OCI-LY1 (cell line): ENCODE measurements around the gene POLE.

Source experiments
- H2AFZ ChIP-seq: fragments of 200-600 bp; sonication (generic), shearing (Covaris generic); 2 replicates; pipeline ENCODE4 v1.6.0; 2014; ENCODE audit warnings: antibody characterized with exemption, mild to moderate bottlenecking, low read length
- H3F3A ChIP-seq: fragments of 200-600 bp; sonication (generic), shearing (Covaris generic); 2 replicates; pipeline ENCODE4 v1.6.0; 2014; ENCODE audit warnings: mild to moderate bottlenecking, antibody characterized with exemption, low read length, moderate library complexity; ENCODE audit not compliant: insufficient read depth
- H3K27ac ChIP-seq: fragments of 200-600 bp; sonication (generic); 2 replicates; pipeline ENCODE4 v1.5.1; 2014; ENCODE audit warnings: low read length, mixed run types, mild to moderate bottlenecking, low read depth; ENCODE audit not compliant: poor library complexity, severe bottlenecking
- H3K27me3 ChIP-seq: fragments of 200-600 bp; sonication (generic); 2 replicates; pipeline ENCODE4 v1.6.0; 2014; ENCODE audit warnings: antibody characterized with exemption, mild to moderate bottlenecking, low read length, moderate library complexity; ENCODE audit not compliant: insufficient read depth
- H3K36me3 ChIP-seq: fragments of 200-600 bp; sonication (generic); 2 replicates; pipeline ENCODE4 v1.6.1; 2014; ENCODE audit warnings: mild to moderate bottlenecking, antibody characterized with exemption, low read length, moderate library complexity, mixed read lengths; ENCODE audit not compliant: insufficient read depth
- H3K4me1 ChIP-seq: fragments of 200-600 bp; sonication (generic); 2 replicates; pipeline ENCODE4 v1.5.1; 2014; ENCODE audit warnings: mild to moderate bottlenecking, low read length, moderate library complexity; ENCODE audit not compliant: insufficient read depth, severe bottlenecking
- H3K4me2 ChIP-seq: fragments of 200-600 bp; sonication (generic), shearing (Covaris generic); 2 replicates; pipeline ENCODE4 v1.6.1; 2014; ENCODE audit warnings: low read length
- H3K4me3 ChIP-seq: fragments of 200-600 bp; sonication (generic); 2 replicates; pipeline ENCODE4 v1.5.1; 2014; ENCODE audit warnings: low read length, low read depth, mild to moderate bottlenecking, mixed read lengths; ENCODE audit not compliant: poor library complexity, severe bottlenecking
- H3K79me2 ChIP-seq: fragments of 200-600 bp; shearing (Covaris generic); 2 replicates; pipeline ENCODE4 v1.6.1; 2016; ENCODE audit warnings: mixed run types, low read length, mixed read lengths; ENCODE audit not compliant: insufficient read depth
- H3K9ac ChIP-seq: fragments of 200-600 bp; sonication (generic), shearing (Covaris generic); 2 replicates; pipeline ENCODE4 v1.6.1; 2014; ENCODE audit warnings: mild to moderate bottlenecking, low read length, mixed read lengths
- H3K9me2 ChIP-seq: fragments of 200-600 bp; sonication (generic), shearing (Covaris generic); 2 replicates; pipeline ENCODE4 v1.6.1; 2014; ENCODE audit warnings: low read depth, mild to moderate bottlenecking, low read length, mixed read lengths
- H3K9me3 ChIP-seq: fragments of 200-600 bp; shearing (Covaris generic); 2 replicates; pipeline ENCODE4 v1.6.1; 2014; ENCODE audit warnings: low read length, mixed read lengths
- H4K20me1 ChIP-seq: fragments of 200-600 bp; sonication (generic), shearing (Covaris generic); 2 replicates; pipeline ENCODE4 v1.6.0; 2016; ENCODE audit warnings: mild to moderate bottlenecking, low read length; ENCODE audit not compliant: insufficient read depth
- EZH2 ChIP-seq: fragments of 200-600 bp; sonication (generic), shearing (Covaris generic); IDR thresholded peaks from 2 replicates; pipeline ENCODE4 v1.8.0; 2017; ENCODE audit warnings: borderline replicate concordance, mixed run types, mild to moderate bottlenecking, antibody characterized with exemption, low read length, moderate library complexity, mixed read lengths
- TF ChIP-seq, protein P1 (sequence below): fragments of 200-600 bp; sonication (generic), shearing (Covaris generic); IDR thresholded peaks from 2 replicates; pipeline ENCODE4 v1.5.1; 2017; ENCODE audit warnings: mild to moderate bottlenecking, antibody characterized with exemption, low read length, moderate library complexity, mixed read lengths

POLE gene

DNA sequence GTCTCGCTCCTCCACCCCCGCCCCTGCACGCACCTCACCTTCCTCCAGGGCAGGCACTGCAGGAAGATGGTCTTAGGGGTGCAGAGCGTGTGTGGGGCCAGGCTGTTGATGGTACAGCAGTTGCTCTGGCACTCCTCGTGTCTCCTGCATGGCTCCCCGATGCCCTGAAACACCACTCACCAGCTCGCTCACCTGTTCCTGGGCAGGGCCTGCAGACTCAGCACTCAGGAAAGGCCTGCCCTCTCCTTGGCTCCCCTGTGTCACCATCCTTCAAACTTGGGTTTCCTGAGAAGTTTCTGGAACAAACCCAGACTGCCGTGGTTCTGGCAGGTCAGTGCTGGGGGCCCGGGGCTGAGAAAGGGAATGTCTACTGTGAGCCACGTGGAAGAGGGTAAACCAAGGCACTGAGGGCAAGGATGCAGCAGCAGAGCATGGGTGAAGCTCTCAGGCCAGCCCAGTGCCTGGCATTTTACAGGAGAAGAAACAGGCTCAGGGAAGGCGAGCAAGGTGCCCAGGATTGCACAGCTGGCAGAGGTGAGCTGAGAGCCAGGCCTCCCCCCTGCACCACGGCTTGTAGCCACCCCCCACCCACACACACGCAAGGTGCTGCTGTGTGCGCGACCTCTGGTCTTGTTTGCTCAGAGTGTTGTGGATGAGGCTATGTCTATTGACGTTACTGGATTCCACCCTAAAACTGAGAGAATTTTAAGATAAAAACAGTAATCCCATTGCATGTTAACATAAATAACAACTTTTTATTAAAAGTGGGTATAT lies 82.3 kb downstream of the POLE start:
- Histone ChIP-seq H3K4me3 (no peak overlapping the region), H2AFZ (no peak overlapping the region), H3K9me3 (no peaks in the 10 kb centered on the region), H3K36me3 (no peaks in the 10 kb centered on the region), H3K4me2 (no peak overlapping the region), H3K9ac (no peak overlapping the region), H3K27ac (no peak overlapping the region), H3K4me1 (no peaks in the 10 kb centered on the region), H4K20me1 (no peaks in the 10 kb centered on the region), H3K9me2 (no peaks in the 10 kb centered on the region), H3K27me3 (no peaks in the 10 kb centered on the region; the same call in none of the 2 replicates), H3F3A (no peaks in the 10 kb centered on the region), H3K79me2 (no peaks in the 10 kb centered on the region)
- TF ChIP-seq EZH2: no peak
- TF ChIP-seq, protein P1, sequence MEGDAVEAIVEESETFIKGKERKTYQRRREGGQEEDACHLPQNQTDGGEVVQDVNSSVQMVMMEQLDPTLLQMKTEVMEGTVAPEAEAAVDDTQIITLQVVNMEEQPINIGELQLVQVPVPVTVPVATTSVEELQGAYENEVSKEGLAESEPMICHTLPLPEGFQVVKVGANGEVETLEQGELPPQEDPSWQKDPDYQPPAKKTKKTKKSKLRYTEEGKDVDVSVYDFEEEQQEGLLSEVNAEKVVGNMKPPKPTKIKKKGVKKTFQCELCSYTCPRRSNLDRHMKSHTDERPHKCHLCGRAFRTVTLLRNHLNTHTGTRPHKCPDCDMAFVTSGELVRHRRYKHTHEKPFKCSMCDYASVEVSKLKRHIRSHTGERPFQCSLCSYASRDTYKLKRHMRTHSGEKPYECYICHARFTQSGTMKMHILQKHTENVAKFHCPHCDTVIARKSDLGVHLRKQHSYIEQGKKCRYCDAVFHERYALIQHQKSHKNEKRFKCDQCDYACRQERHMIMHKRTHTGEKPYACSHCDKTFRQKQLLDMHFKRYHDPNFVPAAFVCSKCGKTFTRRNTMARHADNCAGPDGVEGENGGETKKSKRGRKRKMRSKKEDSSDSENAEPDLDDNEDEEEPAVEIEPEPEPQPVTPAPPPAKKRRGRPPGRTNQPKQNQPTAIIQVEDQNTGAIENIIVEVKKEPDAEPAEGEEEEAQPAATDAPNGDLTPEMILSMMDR: no peak

DNA sequence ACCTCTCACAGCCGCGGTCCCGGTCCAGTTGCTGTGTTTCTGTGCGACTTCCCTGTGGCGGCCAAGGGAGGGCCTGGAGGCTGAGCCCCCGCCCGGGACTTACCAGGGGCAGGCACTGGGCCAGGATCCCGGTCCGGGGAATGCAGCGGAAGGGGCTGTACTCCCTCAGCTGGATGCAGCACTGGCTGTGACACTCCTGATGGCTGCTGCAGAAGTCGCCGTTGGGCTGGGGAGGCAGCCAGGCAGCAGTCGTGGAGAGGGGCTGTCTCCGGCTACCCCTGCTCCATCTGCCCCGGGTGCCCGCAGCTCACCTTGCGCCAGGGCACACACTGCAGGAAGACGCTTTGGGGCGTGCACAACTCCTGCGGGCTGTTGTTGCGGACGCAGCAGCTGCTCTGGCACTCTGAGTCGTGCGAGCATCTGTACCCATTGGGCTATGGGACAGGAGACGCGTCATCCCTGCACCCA lies 83.0 kb downstream of the POLE start:
- H4K20me1 ChIP-seq: no peaks in the 10 kb centered on the region
- H3K4me3 ChIP-seq: no peak overlapping the region
- no peak overlapping the region for H3K9ac ChIP-seq
- H3K36me3 ChIP-seq: no peaks in the 10 kb centered on the region
- no peak for TF ChIP-seq EZH2
- TF ChIP-seq, protein P1: no peak
- no peak overlapping the region for H2AFZ ChIP-seq
- H3K4me1 ChIP-seq: no peaks in the 10 kb centered on the region
- H3F3A ChIP-seq: no peaks in the 10 kb centered on the region
- no peaks in the 10 kb centered on the region for H3K9me2 ChIP-seq
- H3K27me3 ChIP-seq: no peaks in the 10 kb centered on the region; the same call in none of the 2 replicates
- no peak overlapping the region for H3K4me2 ChIP-seq
- no peaks in the 10 kb centered on the region for H3K9me3 ChIP-seq
- H3K79me2 ChIP-seq: no peaks in the 10 kb centered on the region
- no peak overlapping the region for H3K27ac ChIP-seq

DNA sequence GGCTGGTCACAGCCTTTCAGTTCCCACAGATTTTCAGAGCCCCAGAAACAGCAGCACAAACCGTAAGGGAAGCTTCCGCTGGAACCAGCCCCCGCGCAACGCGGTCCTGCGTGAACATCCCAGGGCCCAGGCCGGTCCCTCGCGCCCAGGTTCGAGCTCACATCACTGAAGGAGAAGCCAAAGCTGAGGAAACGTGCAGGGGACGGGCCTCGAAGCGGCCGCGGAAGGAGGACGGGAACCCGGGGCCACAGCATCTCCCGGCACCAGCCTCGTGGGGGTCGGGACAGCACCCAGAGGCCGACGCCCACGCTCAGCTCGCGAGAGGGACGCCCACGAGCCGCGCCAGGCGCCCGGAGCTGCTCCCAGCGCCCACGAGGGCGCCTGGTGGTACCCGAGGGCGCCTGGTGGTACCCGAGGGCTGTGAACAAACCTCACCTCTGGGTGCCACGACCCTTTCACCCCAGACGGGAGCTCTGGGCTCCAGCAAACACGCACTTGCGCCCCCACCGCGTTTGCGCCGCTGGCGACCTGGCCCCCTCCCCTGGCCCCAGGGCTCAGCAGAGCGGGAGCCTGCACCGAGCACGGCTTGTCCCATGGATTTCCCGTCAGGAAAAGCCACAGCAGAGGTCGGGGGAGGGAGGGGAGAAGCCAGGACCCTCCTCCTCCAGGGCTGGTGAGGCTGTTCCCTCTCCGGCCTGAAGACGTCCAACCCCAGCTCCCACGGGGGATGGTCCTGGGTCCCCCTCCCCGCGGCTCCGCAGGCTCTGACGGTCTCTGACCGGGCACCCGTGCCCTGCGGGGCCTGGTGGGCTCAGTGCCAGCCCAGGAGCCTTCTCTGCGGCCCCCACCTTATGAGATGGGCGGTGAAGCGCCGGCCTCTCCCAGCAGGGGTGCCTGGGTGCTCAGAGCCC lies 83.6 kb downstream of the POLE start:
- H3K27ac ChIP-seq: no peak overlapping the region
- no peak overlapping the region for H3K9ac ChIP-seq
- no peaks in the 10 kb centered on the region for H3K79me2 ChIP-seq
- no peaks in the 10 kb centered on the region for H3K36me3 ChIP-seq
- no peak for TF ChIP-seq EZH2
- TF ChIP-seq, protein P1: no peak
- no peaks in the 10 kb centered on the region for H3K9me2 ChIP-seq
- no peak overlapping the region for H3K4me2 ChIP-seq
- no peak overlapping the region for H2AFZ ChIP-seq
- H3F3A ChIP-seq: no peaks in the 10 kb centered on the region
- H3K9me3 ChIP-seq: no peaks in the 10 kb centered on the region
- no peaks in the 10 kb centered on the region for H3K4me1 ChIP-seq
- H4K20me1 ChIP-seq: no peaks in the 10 kb centered on the region
- H3K4me3 ChIP-seq: no peak overlapping the region
- H3K27me3 ChIP-seq: no peaks in the 10 kb centered on the region; the same call in none of the 2 replicates
